ENCODE measurements around the gene ALDH1A3.

Gene ALDH1A3

GRCh38 chr15:100947760-100948429, 68.3 kb downstream of the ALDH1A3 start:
- no peak overlapping the region for H3K4me3 ChIP-seq (ENCODE audit: low read depth, low read length)

GRCh38 chr15:100948430-100948762, 68.8 kb downstream of the ALDH1A3 start:
- H3K4me3 ChIP-seq (ENCODE audit: low read depth, low read length) = no peak overlapping the region

- H3K4me3 ChIP-seq (ENCODE audit: low read depth, low read length) = no peak overlapping the region
Measured at GRCh38 chr15:100949691-100950090, 70.1 kb downstream of the ALDH1A3 start.

- no peak overlapping the region for H3K4me3 ChIP-seq (ENCODE audit: low read depth, low read length)
Measured at GRCh38 chr15:100951965-100952364, 72.3 kb downstream of the ALDH1A3 start.

GRCh38 chr15:100952566-100952965, 72.9 kb downstream of the ALDH1A3 start:
- no peak overlapping the region for H3K4me3 ChIP-seq (ENCODE audit: low read depth, low read length)

- no peak overlapping the region for H3K4me3 ChIP-seq (ENCODE audit: low read depth, low read length)
Measured at GRCh38 chr15:100958326-100959065, 78.9 kb downstream of the ALDH1A3 start.

- no peak overlapping the region for H3K4me3 ChIP-seq (ENCODE audit: low read depth, low read length)
Measured at GRCh38 chr15:100959066-100960050, 79.7 kb downstream of the ALDH1A3 start.

Measured in iPS-11a (cell line).